HG03457 (cell line): Measurements from ENCODE around the gene SOAT2.

Source experiments
- ATAC-seq: cut with Tn5 transposase; IDR thresholded peaks from one replicate; pipeline ENCODE4 v1.9.1; 2021; ENCODE audit warnings: moderate number of reproducible peaks; ENCODE audit not compliant: unreplicated experiment

The SOAT2 gene

GRCh38 chr12:53064613-53065436, 38.5 kb upstream of the SOAT2 start:
- ATAC-seq = no peak

DNA sequence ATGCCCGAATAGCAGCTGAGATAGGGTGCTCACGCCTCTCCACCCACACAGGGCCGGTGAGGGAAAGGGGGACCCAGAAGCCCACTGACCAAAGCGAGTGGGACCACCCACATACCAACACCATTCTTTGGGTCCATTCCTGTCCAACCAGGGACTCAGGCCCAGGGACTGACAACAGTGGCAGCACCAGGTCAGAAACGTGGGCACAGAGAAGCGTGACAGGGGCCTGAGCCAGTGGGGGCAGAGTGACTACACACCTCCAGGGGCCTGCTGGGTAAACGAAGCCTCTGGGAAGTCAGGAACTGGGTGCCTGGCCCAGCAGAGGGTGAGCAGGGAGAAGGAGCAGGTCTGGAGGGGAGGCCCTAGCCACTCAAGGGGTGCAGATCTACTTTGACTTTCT, 37.8 kb upstream of the SOAT2 start:
- no peak for ATAC-seq

DNA sequence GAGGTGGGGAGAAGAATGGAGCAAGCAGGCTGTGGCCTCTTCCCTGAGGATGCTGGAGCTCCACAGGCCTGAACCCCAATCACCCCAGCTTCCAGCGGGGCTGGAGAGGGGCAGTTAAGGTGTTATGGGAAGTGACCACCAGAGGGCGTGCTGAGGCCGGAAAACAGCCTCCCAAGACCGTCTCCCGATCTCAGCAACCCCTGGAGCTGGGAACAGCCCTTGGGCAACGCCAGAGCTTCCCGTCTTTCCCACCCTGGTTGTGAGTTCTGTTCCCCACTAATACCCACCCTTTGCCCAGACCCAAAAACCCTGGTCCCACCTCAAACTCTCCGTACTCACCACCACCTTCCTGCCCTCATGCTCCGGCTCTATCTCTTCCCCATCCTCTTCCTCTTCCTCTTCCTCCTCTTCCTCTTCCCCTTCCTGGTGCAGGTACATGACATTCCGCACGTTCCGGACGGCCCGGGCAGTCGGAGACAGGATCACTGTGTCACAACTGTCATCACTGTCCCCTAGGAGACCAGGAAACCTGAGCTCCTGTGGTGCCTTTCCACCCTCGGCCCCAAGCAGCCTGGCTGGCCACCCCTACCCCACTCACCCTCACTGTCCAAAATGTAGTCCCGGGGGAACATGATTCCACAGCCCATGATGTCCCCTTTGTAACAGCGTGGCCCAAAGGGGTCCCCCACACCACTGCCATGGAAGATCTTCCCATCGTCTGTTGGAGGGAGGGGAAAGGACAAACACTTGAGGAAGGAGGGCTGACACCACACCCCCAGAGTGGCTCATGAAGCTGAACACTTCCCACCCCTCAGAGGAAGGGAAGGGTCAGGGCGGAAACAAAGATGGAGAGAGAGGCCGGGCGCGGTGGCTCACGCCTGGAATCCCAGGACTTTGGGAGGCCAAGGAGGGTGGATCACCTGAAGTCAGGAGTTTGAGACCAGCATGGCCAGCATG, 37.0 kb upstream of the SOAT2 start:
- no peak for ATAC-seq

GRCh38 chr12:53067074-53067992, 36.0 kb upstream of the SOAT2 start:
- no peak for ATAC-seq

GRCh38 chr12:53067993-53068770, 35.1 kb upstream of the SOAT2 start:
- ATAC-seq = no peak

DNA sequence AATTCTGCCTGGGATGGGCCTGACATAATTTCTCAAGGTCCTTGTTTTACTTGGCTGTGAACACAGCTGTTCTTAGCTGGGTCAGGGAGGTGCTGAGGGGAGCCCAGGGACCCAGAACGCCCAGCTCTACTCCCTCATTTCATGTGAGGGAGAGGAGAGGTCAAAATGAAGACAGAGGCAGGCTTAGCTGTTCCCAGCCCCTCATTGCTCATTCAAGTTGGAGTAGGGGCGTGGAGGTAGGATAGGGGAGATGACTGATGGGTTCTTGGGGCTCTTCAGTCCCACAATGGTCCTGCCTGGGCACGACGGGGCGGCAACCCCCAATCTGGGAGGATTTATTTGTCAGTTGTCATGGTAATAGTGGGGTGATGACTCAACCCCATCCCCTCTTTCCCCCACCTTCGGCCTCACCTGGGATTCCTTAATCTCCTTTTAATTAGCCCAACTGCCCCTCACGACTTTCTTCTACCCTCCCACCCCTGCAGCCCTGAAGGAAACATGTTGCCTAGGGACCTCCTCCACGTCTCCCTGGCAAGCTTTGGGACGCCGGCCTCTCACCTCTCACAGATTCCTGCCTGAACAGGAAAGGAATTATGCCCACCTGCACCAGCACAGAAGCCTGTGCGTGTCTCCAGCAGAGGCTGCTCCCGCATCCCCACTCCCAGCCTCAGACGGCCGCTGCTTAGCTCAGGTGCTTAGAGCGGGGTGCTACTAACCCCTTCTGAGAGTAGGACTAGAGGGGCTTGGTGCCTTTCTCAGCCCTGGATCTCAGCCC, 34.3 kb upstream of the SOAT2 start:
- ATAC-seq = no peak

GRCh38 chr12:53069621-53070410, 33.5 kb upstream of the SOAT2 start:
- ATAC-seq = no peak

- no peak for ATAC-seq
These were observed 32.3 kb upstream of the SOAT2 start for GRCh38 chr12:53070877-53071492.

DNA sequence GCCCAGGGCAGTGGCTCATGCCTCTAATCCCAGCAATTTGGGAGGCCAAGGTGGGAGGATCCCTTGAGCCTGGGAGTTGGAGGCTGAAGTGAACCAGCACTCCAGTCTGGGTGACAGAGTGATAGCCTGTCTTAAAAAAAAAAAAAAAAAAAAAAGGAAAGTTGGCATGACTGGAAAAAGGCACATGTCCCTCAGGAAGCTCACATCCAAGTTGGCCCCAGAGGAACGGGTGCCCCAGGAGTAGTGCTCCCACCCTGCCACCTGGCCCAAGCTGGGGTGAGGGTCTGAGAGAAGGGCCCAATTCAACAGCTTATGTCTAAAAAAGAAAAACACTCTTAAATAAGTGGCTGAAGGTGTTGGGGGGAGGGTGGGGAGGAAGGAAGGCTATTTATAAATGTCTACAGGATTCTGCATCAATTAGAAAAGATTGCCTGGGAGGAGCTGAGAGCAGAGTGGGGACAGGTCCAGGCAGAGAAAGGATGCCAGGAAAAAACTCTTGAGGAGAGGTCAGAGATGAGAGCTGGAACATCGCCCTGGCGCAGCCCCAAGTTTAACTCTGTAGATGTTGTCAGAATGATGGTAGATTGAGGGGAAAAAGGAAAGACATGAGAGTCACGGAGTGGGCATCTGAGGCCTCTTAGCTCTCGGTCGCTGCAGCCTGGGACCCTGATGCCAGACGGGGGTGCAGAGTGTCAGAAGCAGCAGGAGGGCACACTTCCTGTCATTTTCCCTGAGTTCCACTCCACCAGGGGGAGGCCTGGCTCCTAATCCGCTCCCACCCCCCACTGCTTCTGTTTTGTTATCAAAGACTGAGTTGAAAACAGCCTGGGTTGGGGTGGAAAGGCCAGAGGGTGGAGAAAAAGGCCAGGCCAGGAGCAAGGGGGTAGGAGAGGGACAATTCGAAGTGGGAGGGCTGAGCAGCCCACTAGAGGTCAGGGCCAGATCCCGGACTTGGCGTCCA, 31.4 kb upstream of the SOAT2 start:
- no peak for ATAC-seq

DNA sequence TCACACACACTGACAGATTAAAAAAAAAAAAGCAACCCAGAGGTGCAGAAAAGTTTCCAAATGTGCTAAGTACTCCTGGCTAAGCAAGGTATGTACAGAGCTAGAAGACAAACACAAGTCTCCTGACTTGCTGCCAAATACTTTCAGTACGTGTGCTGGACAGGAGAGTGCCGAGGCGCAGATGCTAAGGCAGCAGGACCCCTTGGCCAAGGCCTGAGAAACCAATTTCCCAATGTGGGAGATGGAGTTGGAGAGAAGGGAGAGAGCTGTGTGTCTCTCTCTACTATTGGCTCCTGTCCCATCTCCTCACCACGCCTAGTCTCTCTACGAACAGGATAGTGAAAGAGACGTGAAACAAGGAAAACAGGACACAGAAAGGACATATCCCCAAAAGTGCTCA, 29.4 kb upstream of the SOAT2 start:
- no peak for ATAC-seq

DNA sequence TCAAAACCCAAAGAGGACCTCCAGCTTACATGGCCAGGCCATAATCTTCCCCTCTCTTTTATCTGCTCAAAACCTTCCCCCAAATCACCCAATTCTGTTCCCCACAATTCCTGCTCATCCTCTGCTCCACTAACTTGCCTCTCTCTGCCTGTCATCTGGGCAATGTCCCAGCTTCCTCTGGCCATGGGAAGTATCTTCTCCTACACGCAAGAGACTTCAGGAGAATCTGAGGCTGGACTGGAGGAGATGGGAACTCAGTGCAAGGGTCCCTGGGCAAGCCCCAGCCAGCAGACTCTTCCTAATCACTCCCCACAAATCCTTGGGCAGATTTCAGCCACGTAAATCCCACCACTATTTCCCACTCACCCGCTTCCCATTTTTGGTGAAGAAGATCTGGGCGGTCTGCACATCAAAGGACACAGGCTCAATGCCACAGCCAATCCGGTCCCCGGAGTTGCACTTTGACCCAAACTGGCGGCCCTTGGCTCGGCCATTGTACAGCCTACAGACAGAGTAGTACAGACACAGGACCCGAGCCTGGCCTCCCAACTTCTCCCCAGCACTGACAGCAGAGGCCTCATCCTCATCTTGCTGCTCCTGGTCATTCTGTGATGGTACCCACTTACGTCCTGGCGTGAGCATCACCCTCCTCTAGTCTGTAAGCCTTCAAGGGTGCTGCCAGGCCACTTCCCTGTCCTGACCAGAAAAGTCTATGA, 28.8 kb upstream of the SOAT2 start:
- ATAC-seq = no peak

GRCh38 chr12:53074999-53075370, 28.3 kb upstream of the SOAT2 start:
- no peak for ATAC-seq

DNA sequence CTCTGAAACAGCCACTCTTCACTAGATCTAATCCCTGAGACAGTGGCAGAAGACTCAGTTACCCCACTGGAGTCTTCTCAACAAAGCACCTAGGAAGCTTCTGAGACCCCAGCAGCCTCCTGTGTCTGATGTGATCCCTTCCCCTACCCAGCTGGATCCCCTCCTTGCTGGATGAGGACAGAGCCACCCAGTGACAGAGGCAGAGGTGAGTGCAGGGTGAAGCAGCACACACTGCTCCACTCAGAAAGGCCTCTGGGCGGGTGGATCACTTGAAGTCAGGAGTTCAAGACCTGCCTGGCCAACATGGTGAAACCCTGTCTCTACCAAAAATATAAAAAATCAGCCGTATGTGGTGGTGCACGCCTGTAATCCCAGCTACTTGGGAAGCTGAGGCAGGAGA, 26.8 kb upstream of the SOAT2 start:
- no peak for ATAC-seq

- no peak for ATAC-seq
These were observed 26.3 kb upstream of the SOAT2 start for GRCh38 chr12:53077030-53077429.

GRCh38 chr12:53078425-53079225, 24.7 kb upstream of the SOAT2 start:
- ATAC-seq = peak; percentile 5
